ENCODE results near the gene TCEAL8.
"Not testable (repeated sequence)": the region's sequence is repeated elsewhere in the genome, so short reads cannot be mapped to it uniquely, and the experiment has no call there.

TCEAL8 gene

DNA sequence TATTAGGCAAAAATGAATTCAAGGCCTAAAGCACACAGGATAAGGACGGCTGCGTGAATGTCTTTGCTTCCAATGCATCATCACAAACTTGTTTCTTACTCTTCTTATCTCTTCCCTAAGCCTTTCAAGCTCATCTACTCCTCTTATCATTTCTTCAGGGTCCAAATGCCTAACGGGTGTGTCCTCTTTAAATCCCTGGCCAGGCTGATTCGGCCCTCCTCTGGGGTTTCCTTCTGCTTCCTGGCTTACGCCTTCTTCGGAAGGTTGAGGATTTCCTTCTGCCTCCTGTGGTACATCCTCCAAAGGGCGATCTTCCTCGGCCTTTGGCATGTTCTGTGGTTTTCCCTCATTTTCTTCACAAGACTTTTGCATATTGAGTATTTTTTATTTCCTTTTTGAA lies 1.3 kb downstream of the TCEAL8 start:
- H3K4me1 ChIP-seq (ENCODE audit: control insufficient read depth, insufficient read depth, low read length), result peaks cover 5% of the 10 kb centered on the region
- peaks cover 0 to 5% of the 10 kb centered on the region in 2 donors for H3K27me3 ChIP-seq (ENCODE audit: control insufficient read depth in 1 of 2, insufficient read depth in 2 of 2, low read length in 2 of 2)
- no peaks in the 10 kb centered on the region for H3K9me3 ChIP-seq (ENCODE audit: control insufficient read depth in 2 of 2, low read length in 2 of 2)
- H3K4me3 ChIP-seq (ENCODE audit: low read length in 2 of 2), result peak overlapping the region; percentile 69 to 84
- H3K27ac ChIP-seq (ENCODE audit: low read length), result peak overlapping the region; percentile 83
- H3K9ac ChIP-seq (ENCODE audit: low read length in 2 of 2), result peak overlapping the region; percentile 82 to 84
- no peaks in the 10 kb centered on the region for H3K36me3 ChIP-seq (ENCODE audit: control insufficient read depth in 2 of 2, insufficient read depth in 2 of 2, low read length in 2 of 2)

DNA sequence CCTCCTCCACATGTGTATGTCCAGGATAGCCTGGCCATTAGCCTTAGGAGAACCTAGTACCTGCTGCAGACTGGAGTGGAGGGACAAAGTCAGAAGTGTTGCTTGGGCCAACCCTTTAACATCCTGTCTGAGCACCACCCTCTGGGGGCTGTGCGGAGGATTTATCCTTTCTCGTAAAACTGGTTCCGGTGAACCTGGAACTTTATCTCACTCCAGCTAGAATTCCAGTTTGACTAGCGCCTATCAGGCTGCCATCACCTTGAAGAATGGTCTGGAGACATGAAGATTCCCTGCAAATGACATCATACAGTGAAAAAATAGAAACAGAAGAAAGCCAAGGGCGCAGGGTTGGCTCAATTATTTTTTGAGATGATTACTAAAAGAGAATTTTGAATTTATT lies 4.0 kb downstream of the TCEAL8 start:
- H3K27ac ChIP-seq (ENCODE audit: low read length), result no peak overlapping the region
- no peaks in the 10 kb centered on the region for H3K36me3 ChIP-seq (ENCODE audit: control insufficient read depth in 2 of 2, insufficient read depth in 2 of 2, low read length in 2 of 2)
- no peak overlapping the region for H3K4me3 ChIP-seq (ENCODE audit: low read length in 2 of 2)
- H3K27me3 ChIP-seq (ENCODE audit: control insufficient read depth in 1 of 2, insufficient read depth in 2 of 2, low read length in 2 of 2), result peaks cover 0 to 5% of the 10 kb centered on the region in 2 donors
- H3K9ac ChIP-seq (ENCODE audit: low read length in 2 of 2), result no peak overlapping the region
- H3K9me3 ChIP-seq (ENCODE audit: control insufficient read depth in 2 of 2, low read length in 2 of 2), result no peaks in the 10 kb centered on the region
- H3K4me1 ChIP-seq (ENCODE audit: control insufficient read depth, insufficient read depth, low read length), result peaks cover 5% of the 10 kb centered on the region

DNA sequence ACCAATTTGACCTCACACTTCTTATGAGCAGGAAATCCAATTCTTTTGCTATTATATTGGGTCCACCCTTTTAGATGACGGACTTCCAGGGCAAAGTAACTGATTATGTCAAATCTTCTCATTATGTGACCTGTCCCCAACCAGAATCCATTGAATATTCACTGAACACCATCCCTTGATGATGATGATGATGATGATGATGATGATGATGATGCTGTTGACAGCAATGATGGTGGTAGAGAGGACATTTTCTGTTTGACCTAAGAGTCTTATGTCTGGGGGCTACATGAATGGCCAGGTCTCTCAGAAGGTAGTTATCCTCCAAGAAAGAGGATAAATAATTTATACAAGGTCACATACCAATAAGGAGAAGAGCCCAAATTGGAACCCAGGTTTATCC lies 5.2 kb downstream of the TCEAL8 start:
- Histone ChIP-seq H3K27ac (ENCODE audit: low read length) (no peak overlapping the region), H3K36me3 (ENCODE audit: control insufficient read depth in 2 of 2, insufficient read depth in 2 of 2, low read length in 2 of 2) (no peaks in the 10 kb centered on the region), H3K27me3 (ENCODE audit: control insufficient read depth in 1 of 2, insufficient read depth in 2 of 2, low read length in 2 of 2) (peaks cover 0 to 5% of the 10 kb centered on the region in 2 donors), H3K4me1 (ENCODE audit: control insufficient read depth, insufficient read depth, low read length) (peaks cover 5% of the 10 kb centered on the region), H3K4me3 (ENCODE audit: low read length in 2 of 2) (no peak overlapping the region), H3K9ac (ENCODE audit: low read length in 2 of 2) (no peak overlapping the region), H3K9me3 (ENCODE audit: control insufficient read depth in 2 of 2, low read length in 2 of 2) (no peaks in the 10 kb centered on the region)

DNA sequence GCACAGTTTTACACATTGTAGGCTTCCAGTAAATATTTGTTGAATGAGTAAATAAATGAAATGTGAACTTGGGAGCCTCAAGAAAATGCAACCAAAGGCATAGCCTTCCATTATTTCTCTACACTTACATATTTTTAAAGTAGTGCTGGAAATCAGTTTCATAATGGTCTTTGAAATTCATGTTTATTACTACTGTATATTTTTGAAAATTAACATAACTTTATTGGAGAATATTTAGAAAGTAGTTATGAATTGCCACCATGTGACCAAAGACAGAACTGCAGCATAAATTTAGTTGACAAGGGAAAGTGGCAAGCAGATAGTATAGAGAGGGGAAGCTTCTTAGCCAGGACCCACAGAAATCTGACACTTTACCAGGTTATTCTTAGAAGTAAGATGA lies 6.4 kb downstream of the TCEAL8 start:
- no peak overlapping the region for H3K9ac ChIP-seq (ENCODE audit: low read length in 2 of 2)
- H3K27me3 ChIP-seq (ENCODE audit: control insufficient read depth in 1 of 2, insufficient read depth in 2 of 2, low read length in 2 of 2), result no peaks in the 10 kb centered on the region
- H3K4me1 ChIP-seq (ENCODE audit: control insufficient read depth, insufficient read depth, low read length), result peaks cover 3% of the 10 kb centered on the region
- no peaks in the 10 kb centered on the region for H3K36me3 ChIP-seq (ENCODE audit: control insufficient read depth in 2 of 2, insufficient read depth in 2 of 2, low read length in 2 of 2)
- H3K9me3 ChIP-seq (ENCODE audit: control insufficient read depth in 2 of 2, low read length in 2 of 2), result no peaks in the 10 kb centered on the region
- H3K4me3 ChIP-seq (ENCODE audit: low read length in 2 of 2), result no peak overlapping the region
- no peak overlapping the region for H3K27ac ChIP-seq (ENCODE audit: low read length)

DNA sequence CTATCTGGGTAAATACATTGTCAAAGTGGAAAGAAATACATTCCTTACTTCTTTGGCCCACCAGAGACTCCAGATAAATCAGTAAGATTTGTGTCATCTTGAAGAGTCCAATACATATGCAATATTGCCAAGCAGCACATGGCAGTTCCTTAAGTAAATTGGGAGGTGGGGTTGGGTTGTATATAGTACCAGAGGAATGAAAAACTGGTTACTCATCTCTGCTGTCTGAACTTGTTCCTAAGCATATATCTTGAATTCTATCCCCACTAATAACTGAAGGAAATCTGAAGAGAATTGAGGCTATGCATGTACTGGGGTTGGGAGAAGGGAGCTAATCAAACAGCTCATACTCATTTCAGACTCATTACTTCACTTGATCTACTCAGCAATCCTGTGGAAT lies 14.8 kb downstream of the TCEAL8 start:
- Histone ChIP-seq H3K27me3 (ENCODE audit: control insufficient read depth in 1 of 2, insufficient read depth in 2 of 2, low read length in 2 of 2) (peaks cover 0 to 13% of the 10 kb centered on the region in 2 donors), H3K27ac (ENCODE audit: low read length) (no peak overlapping the region), H3K9me3 (ENCODE audit: control insufficient read depth in 2 of 2, low read length in 2 of 2) (no peaks in the 10 kb centered on the region), H3K4me3 (ENCODE audit: low read length in 2 of 2) (no peak overlapping the region), H3K36me3 (ENCODE audit: control insufficient read depth in 2 of 2, insufficient read depth in 2 of 2, low read length in 2 of 2) (no peaks in the 10 kb centered on the region), H3K4me1 (ENCODE audit: control insufficient read depth, insufficient read depth, low read length) (no peaks in the 10 kb centered on the region), H3K9ac (ENCODE audit: low read length in 2 of 2) (no peak overlapping the region)

DNA sequence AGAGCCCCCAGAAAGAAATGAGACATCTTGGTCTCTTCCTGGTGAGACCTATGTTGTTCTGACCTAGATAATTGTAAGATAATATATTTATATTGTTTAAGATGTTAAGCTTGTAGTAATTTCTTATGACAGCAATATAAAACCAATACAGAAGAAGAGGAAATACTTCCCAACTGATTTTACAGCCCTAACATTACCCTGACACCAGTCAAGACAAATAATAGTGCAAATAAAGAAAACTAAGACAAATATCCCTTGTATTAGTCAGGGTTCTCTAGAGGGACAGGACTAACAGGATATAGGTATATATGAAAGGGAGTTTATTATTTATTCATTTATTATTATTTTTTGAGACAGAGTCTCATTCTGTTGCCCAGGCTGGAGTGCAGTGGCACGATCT lies 18.7 kb downstream of the TCEAL8 start:
- Histone ChIP-seq H3K27me3 (ENCODE audit: control insufficient read depth in 1 of 2, insufficient read depth in 2 of 2, low read length in 2 of 2) (peaks cover 0 to 3% of the 10 kb centered on the region in 2 donors), H3K9me3 (ENCODE audit: control insufficient read depth in 2 of 2, low read length in 2 of 2) (no peaks in the 10 kb centered on the region), H3K4me1 (ENCODE audit: control insufficient read depth, insufficient read depth, low read length) (no peaks in the 10 kb centered on the region)

DNA sequence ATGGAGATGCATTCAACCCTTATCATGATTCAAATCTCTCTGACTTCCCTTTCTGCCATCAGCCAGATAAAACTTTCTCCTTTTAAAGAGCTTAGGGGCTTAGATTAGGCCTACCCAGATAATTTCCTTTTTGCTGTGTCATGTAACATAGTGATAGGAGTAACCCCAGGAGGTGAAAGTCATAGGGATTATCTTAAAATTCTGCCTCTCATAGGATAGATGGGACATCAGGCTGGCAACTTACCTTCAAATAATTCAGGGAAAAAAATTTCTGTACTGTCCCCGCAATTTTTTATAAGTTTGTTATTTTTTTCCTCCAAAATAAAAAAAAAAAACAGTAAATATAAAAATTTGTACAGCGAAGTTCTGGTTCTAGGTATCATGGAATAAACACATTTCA lies 19.3 kb downstream of the TCEAL8 start:
- H3K4me3 ChIP-seq (ENCODE audit: low read length in 2 of 2); H3K36me3 ChIP-seq (ENCODE audit: control insufficient read depth in 2 of 2, insufficient read depth in 2 of 2, low read length in 2 of 2); H3K27ac ChIP-seq (ENCODE audit: low read length); H3K27me3 ChIP-seq (ENCODE audit: control insufficient read depth in 1 of 2, insufficient read depth in 2 of 2, low read length in 2 of 2); H3K9ac ChIP-seq (ENCODE audit: low read length in 2 of 2); H3K4me1 ChIP-seq (ENCODE audit: control insufficient read depth, insufficient read depth, low read length); H3K9me3 ChIP-seq (ENCODE audit: control insufficient read depth in 2 of 2, low read length in 2 of 2): not testable (repeated sequence)

More for the DNA sequence above, 18.7 kb downstream of the TCEAL8 start:
- Histone ChIP-seq H3K9ac (ENCODE audit: low read length in 2 of 2) (no peak overlapping the region), H3K36me3 (ENCODE audit: control insufficient read depth in 2 of 2, insufficient read depth in 2 of 2, low read length in 2 of 2) (no peaks in the 10 kb centered on the region), H3K4me3 (ENCODE audit: low read length in 2 of 2) (no peak overlapping the region), H3K27ac (ENCODE audit: low read length) (no peak overlapping the region)

DNA sequence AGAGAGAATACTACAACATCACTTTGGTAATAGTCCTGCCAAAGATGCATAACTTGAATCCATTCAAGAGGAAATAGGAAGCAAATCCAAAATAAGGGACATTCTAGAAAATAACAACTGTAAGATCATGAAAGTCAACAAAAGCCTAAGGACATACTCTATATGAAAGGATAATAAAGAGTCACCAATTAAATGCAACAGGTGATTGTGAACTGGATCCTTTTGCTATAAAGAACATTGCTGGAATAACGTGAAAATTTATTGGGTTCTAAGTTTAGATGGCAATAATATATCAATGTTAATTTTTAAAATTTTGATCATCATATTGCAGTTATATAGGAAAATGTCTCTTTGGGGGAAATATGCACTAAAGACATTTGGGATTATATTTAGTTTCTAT lies 20.1 kb downstream of the TCEAL8 start:
- Histone ChIP-seq H3K36me3 (ENCODE audit: control insufficient read depth in 2 of 2, insufficient read depth in 2 of 2, low read length in 2 of 2) (no peaks in the 10 kb centered on the region), H3K27me3 (ENCODE audit: control insufficient read depth in 1 of 2, insufficient read depth in 2 of 2, low read length in 2 of 2) (peaks cover 0 to 3% of the 10 kb centered on the region in 2 donors), H3K9ac (ENCODE audit: low read length in 2 of 2) (no peak overlapping the region)

DNA sequence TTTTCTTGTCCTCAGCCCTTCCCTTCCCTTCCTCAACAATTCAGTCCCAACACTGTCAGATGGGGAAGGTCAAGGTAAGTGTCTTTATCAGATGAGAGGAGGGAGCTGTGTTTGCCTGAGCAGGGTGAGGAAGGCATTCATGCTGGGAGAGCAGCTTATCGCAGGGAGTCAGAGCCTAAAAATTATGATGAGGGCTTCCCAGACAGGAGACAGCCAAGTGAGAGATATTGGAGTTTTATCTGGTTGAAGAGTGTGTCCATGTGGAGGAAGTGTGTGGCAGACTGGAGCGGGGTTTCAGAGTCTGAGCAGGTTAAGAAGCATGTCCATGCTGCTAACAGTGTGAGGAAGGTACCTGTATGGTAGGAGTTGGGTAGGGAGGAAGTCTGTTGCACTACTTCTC lies 21.7 kb downstream of the TCEAL8 start:
- Histone ChIP-seq H3K36me3 (ENCODE audit: control insufficient read depth in 2 of 2, insufficient read depth in 2 of 2, low read length in 2 of 2) (no peaks in the 10 kb centered on the region), H3K27ac (ENCODE audit: low read length) (no peak overlapping the region), H3K4me3 (ENCODE audit: low read length in 2 of 2) (no peak overlapping the region)

More for the DNA sequence above, 20.1 kb downstream of the TCEAL8 start:
- Histone ChIP-seq H3K4me1 (ENCODE audit: control insufficient read depth, insufficient read depth, low read length) (no peaks in the 10 kb centered on the region), H3K27ac (ENCODE audit: low read length) (no peak overlapping the region), H3K9me3 (ENCODE audit: control insufficient read depth in 2 of 2, low read length in 2 of 2) (no peaks in the 10 kb centered on the region), H3K4me3 (ENCODE audit: low read length in 2 of 2) (no peak overlapping the region)

DNA sequence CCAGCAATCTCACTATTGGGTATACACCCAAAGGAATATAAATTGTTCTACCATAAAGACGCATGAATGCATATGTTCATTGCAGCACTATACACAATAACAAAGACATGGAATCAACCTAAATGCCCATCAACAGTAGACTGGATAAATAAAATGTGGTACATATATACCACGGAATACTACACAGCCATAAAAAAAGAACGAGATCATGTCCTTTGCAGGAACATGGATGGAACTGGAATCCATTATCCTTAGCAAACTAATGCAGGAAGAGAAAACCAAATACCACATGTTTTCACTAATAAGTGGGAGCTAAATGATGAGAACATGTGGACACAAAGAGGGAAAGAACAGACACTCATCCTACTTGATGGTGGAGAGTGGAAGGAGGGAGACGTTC lies 29.0 kb downstream of the TCEAL8 start:
- not testable (repeated sequence) for H3K27ac ChIP-seq (ENCODE audit: low read length); H3K4me3 ChIP-seq (ENCODE audit: low read length in 2 of 2); H3K9ac ChIP-seq (ENCODE audit: low read length in 2 of 2); H3K27me3 ChIP-seq (ENCODE audit: control insufficient read depth in 1 of 2, insufficient read depth in 2 of 2, low read length in 2 of 2); H3K4me1 ChIP-seq (ENCODE audit: control insufficient read depth, insufficient read depth, low read length); H3K36me3 ChIP-seq (ENCODE audit: control insufficient read depth in 2 of 2, insufficient read depth in 2 of 2, low read length in 2 of 2); H3K9me3 ChIP-seq (ENCODE audit: control insufficient read depth in 2 of 2, low read length in 2 of 2)

More for the DNA sequence above, 21.7 kb downstream of the TCEAL8 start:
- no peak overlapping the region for H3K9ac ChIP-seq (ENCODE audit: low read length in 2 of 2)
- H3K27me3 ChIP-seq (ENCODE audit: control insufficient read depth in 1 of 2, insufficient read depth in 2 of 2, low read length in 2 of 2), result peaks cover 0 to 3% of the 10 kb centered on the region in 2 donors
- H3K4me1 ChIP-seq (ENCODE audit: control insufficient read depth, insufficient read depth, low read length), result no peaks in the 10 kb centered on the region
- H3K9me3 ChIP-seq (ENCODE audit: control insufficient read depth in 2 of 2, low read length in 2 of 2), result no peaks in the 10 kb centered on the region

DNA sequence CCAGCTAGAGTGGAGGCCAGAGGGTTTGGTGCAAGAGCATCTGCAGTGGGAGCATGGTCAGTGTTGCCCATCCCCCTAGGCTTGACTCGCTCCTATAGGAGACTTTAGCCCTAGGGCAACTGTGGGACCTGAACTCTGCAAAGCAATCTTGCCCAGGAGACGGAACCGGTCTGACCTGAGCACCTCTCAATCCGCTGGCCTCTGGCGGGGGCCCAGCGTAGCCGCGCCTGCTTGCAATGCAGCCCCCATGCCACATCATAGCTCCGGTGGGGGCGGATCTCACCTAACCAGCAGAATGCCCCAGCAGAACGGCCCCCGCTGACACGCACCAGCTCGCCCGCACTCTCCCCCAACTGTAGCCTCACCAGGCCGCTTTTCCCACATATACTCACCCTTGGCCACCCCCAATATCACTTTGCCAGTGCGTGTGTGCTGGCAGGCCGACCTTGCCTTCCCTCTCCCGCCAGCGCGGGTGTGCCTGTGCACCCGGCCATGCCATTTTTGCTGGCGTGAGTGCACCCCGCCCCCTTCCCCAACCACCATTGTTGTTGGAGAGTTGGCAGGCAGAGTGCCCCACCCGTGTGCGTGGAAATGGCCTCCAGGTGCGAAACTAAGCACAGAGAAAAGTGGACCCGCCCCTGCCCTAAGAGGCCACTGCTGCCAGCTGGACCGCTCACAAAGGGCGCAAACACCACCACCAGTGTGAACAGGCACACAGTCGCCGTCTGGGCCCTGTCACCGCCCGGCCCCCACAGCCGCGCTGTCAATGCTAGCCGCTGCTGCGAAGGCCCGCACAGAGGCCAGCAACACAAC lies 34.2 kb downstream of the TCEAL8 start:
- Histone ChIP-seq H3K27me3 (ENCODE audit: control insufficient read depth in 1 of 2, insufficient read depth in 2 of 2, low read length in 2 of 2) (peaks cover 0 to 12% of the 10 kb centered on the region in 2 donors), H3K4me3 (ENCODE audit: low read length in 2 of 2) (peak overlapping the region in 1 of 2 donors; percentile 47), H3K9ac (ENCODE audit: low read length in 2 of 2) (no peak overlapping the region)

More for the DNA sequence above, 34.2 kb downstream of the TCEAL8 start:
- H3K36me3 ChIP-seq (ENCODE audit: control insufficient read depth in 2 of 2, insufficient read depth in 2 of 2, low read length in 2 of 2), result no peaks in the 10 kb centered on the region
- H3K4me1 ChIP-seq (ENCODE audit: control insufficient read depth, insufficient read depth, low read length), result no peaks in the 10 kb centered on the region
- H3K27ac ChIP-seq (ENCODE audit: low read length), result no peak overlapping the region
- no peaks in the 10 kb centered on the region for H3K9me3 ChIP-seq (ENCODE audit: control insufficient read depth in 2 of 2, low read length in 2 of 2)

Measured in stomach smooth muscle (tissue), 2 donors.